Measurements from ENCODE around the gene PLPPR1. TPM values are rescaled to one million over a fixed set of nuclear protein-coding genes. Genes with fewer than 3 reads are reported as not detected.

The PLPPR1 gene
- total and polyA plus RNA-seq, 2 of the 13 experiments (the other 11 are each of a cell fraction or from before 2014, with no cell fraction given) = 16.0 to 84.7 TPM

GRCh38 chr9:101062686-101063085 lies 34.2 kb downstream of the PLPPR1 start (continued):
- TF ChIP-seq ZNF142 (CRISPR knock-in tag; IDR thresholded peaks at IDR 0.05) (no peak), SUZ12 (IDR thresholded peaks at IDR 0.05; ENCODE audit: low read depth, low read length) (no peak), ZNF569 (CRISPR knock-in tag; IDR thresholded peaks at IDR 0.05; ENCODE audit: borderline replicate concordance) (no peak), ATF3 (CRISPR knock-in tag; IDR thresholded peaks at IDR 0.05) (0 out of 2 replicates have a peak, but pooled peaks have one; percentile 28), ZHX1 (CRISPR knock-in tag; IDR thresholded peaks at IDR 0.05; ENCODE audit: low read depth) (no peak), HOXA5 (CRISPR knock-in tag; IDR thresholded peaks at IDR 0.05) (peak; percentile 91), KDM5A (IDR thresholded peaks at IDR 0.05; ENCODE audit: borderline replicate concordance, low read length) (no peak; the same call in 1 of the 2 replicates), NONO (IDR thresholded peaks at IDR 0.05) (no peak), NONO (CRISPR knock-in tag; conservative IDR thresholded peaks at IDR 0.05) (no peak; the same call in 1 of the 2 replicates), ZFP90 (CRISPR knock-in tag; IDR thresholded peaks at IDR 0.05; ENCODE audit: borderline replicate concordance) (no peak), HOXD1 (CRISPR knock-in tag; IDR thresholded peaks at IDR 0.05) (peak; percentile 79; the same call in 1 of the 2 replicates), TCF7 (IDR thresholded peaks at IDR 0.05; ENCODE audit: low read depth) (peak; percentile 49; the same call in 1 of the 2 replicates), GABPB1 (CRISPR knock-in tag; IDR thresholded peaks at IDR 0.05) (no peak), ARID2 (CRISPR knock-in tag; IDR thresholded peaks at IDR 0.05; ENCODE audit: borderline replicate concordance) (no peak), ZNF430 (CRISPR knock-in tag; IDR thresholded peaks at IDR 0.05) (no peak), ZSCAN30 (CRISPR knock-in tag; IDR thresholded peaks at IDR 0.05) (no peak), ZNF772 (CRISPR knock-in tag; IDR thresholded peaks at IDR 0.05) (no peak), ZNF331 (CRISPR knock-in tag; IDR thresholded peaks at IDR 0.05) (peak; percentile 57; the same call in 1 of the 2 replicates), ZNF614 (CRISPR knock-in tag; IDR thresholded peaks at IDR 0.05; ENCODE audit: borderline replicate concordance) (no peak), ZC3H4 (CRISPR knock-in tag; IDR thresholded peaks at IDR 0.05; ENCODE audit: borderline replicate concordance) (no peak), ZNF660 (CRISPR knock-in tag; IDR thresholded peaks at IDR 0.05; ENCODE audit: borderline replicate concordance, low read depth) (no peak), ZNF20 (CRISPR knock-in tag; IDR thresholded peaks at IDR 0.05) (no peak)
